ACC112 (cell line): ENCODE results near the gene CELA2A.

ENCODE experiments used
- H2AFZ ChIP-seq: fragments of 200-600 bp; sonication (generic); one replicate; pipeline ENCODE4 v1.6.0; 2017; ENCODE audit warnings: antibody characterized with exemption, low read length; ENCODE audit not compliant: unreplicated experiment
- H3K27ac ChIP-seq: fragments of 200-600 bp; sonication (generic); 2 replicates; pipeline ENCODE4 v1.5.1; 2014; ENCODE audit warnings: low read depth, mild to moderate bottlenecking, antibody characterized with exemption, low read length, moderate library complexity
- H3K27me3 ChIP-seq: fragments of 200-600 bp; sonication (generic); 2 replicates; pipeline ENCODE4 v1.6.1; 2014; ENCODE audit warnings: mild to moderate bottlenecking, antibody characterized with exemption, low read length, moderate library complexity, mixed read lengths; ENCODE audit not compliant: insufficient read depth
- H3K36me3 ChIP-seq: fragments of 200-600 bp; sonication (generic); 2 replicates; pipeline ENCODE4 v1.6.1; 2016; ENCODE audit warnings: mild to moderate bottlenecking, antibody characterized with exemption, low read length, moderate library complexity, mixed read lengths; ENCODE audit not compliant: insufficient read depth
- H3K4me1 ChIP-seq: fragments of 200-600 bp; sonication (generic); one replicate; pipeline ENCODE4 v1.6.1; 2016; ENCODE audit warnings: low read length, mixed read lengths; ENCODE audit not compliant: insufficient read depth, unreplicated experiment, control insufficient read depth
- H3K4me3 ChIP-seq: fragments of 200-600 bp; sonication (generic); 2 replicates; pipeline ENCODE4 v1.5.1; 2014; ENCODE audit warnings: mild to moderate bottlenecking, low read depth, low read length
- H3K79me2 ChIP-seq: fragments of 200-600 bp; sonication (generic); one replicate; pipeline ENCODE4 v1.6.0; 2016; ENCODE audit warnings: low read length; ENCODE audit not compliant: control insufficient read depth, unreplicated experiment, insufficient read depth

Gene CELA2A

GRCh38 chr1:15500184-15501178 lies 43.9 kb downstream of the CELA2A start:
- no peaks in the 10 kb centered on the region for H3K27me3 ChIP-seq
- no peaks in the 10 kb centered on the region for H3K36me3 ChIP-seq
- no peaks in the 10 kb centered on the region for H3K4me1 ChIP-seq
- no peak overlapping the region for H3K27ac ChIP-seq
- H3K79me2 ChIP-seq = no peaks in the 10 kb centered on the region
- no peak overlapping the region for H3K4me3 ChIP-seq
- no peak overlapping the region for H2AFZ ChIP-seq

- Histone ChIP-seq H2AFZ (no peak overlapping the region), H3K27ac (no peak overlapping the region), H3K27me3 (no peaks in the 10 kb centered on the region), H3K4me1 (no peaks in the 10 kb centered on the region), H3K79me2 (no peaks in the 10 kb centered on the region), H3K36me3 (no peaks in the 10 kb centered on the region), H3K4me3 (no peak overlapping the region)
Measured at GRCh38 chr1:15501208-15502032, 44.9 kb downstream of the CELA2A start.

GRCh38 chr1:15504436-15504835 lies 47.9 kb downstream of the CELA2A start:
- no peaks in the 10 kb centered on the region for H3K79me2 ChIP-seq
- H3K27me3 ChIP-seq = no peaks in the 10 kb centered on the region
- no peak overlapping the region for H3K27ac ChIP-seq
- H3K4me1 ChIP-seq = no peaks in the 10 kb centered on the region
- no peak overlapping the region for H2AFZ ChIP-seq
- H3K4me3 ChIP-seq = no peak overlapping the region
- H3K36me3 ChIP-seq = no peaks in the 10 kb centered on the region

GRCh38 chr1:15506831-15507230 lies 50.3 kb downstream of the CELA2A start:
- Histone ChIP-seq H3K4me3 (no peak overlapping the region), H3K27me3 (no peaks in the 10 kb centered on the region), H3K36me3 (no peaks in the 10 kb centered on the region), H2AFZ (no peak overlapping the region), H3K4me1 (peaks cover 6% of the 10 kb centered on the region), H3K27ac (no peak overlapping the region), H3K79me2 (no peaks in the 10 kb centered on the region)

GRCh38 chr1:15507278-15507677 lies 50.7 kb downstream of the CELA2A start:
- no peak overlapping the region for H2AFZ ChIP-seq
- no peaks in the 10 kb centered on the region for H3K36me3 ChIP-seq
- no peak overlapping the region for H3K27ac ChIP-seq
- H3K79me2 ChIP-seq = no peaks in the 10 kb centered on the region
- peaks cover 6% of the 10 kb centered on the region for H3K4me1 ChIP-seq
- H3K4me3 ChIP-seq = no peak overlapping the region
- no peaks in the 10 kb centered on the region for H3K27me3 ChIP-seq

- Histone ChIP-seq H3K79me2 (no peaks in the 10 kb centered on the region), H3K36me3 (no peaks in the 10 kb centered on the region), H3K4me3 (no peak overlapping the region), H3K27me3 (no peaks in the 10 kb centered on the region), H3K27ac (no peak overlapping the region), H2AFZ (no peak overlapping the region), H3K4me1 (peaks cover 6% of the 10 kb centered on the region)
Measured at GRCh38 chr1:15508700-15509487, 52.4 kb downstream of the CELA2A start.

- H3K79me2 ChIP-seq = no peaks in the 10 kb centered on the region
Measured at GRCh38 chr1:15509586-15509985, 53.1 kb downstream of the CELA2A start.

GRCh38 chr1:15510611-15511405 lies 54.3 kb downstream of the CELA2A start:
- peaks cover 12% of the 10 kb centered on the region for H3K4me1 ChIP-seq

More at GRCh38 chr1:15509586-15509985, 53.1 kb downstream of the CELA2A start:
- Histone ChIP-seq H3K4me1 (peaks cover 6% of the 10 kb centered on the region), H2AFZ (no peak overlapping the region), H3K27me3 (no peaks in the 10 kb centered on the region), H3K27ac (no peak overlapping the region), H3K4me3 (no peak overlapping the region), H3K36me3 (no peaks in the 10 kb centered on the region)

GRCh38 chr1:15513192-15513591 lies 56.7 kb downstream of the CELA2A start:
- Histone ChIP-seq H3K4me1 (peaks cover 12% of the 10 kb centered on the region), H2AFZ (no peak overlapping the region), H3K79me2 (no peaks in the 10 kb centered on the region), H3K27me3 (no peaks in the 10 kb centered on the region), H3K4me3 (no peak overlapping the region), H3K27ac (no peak overlapping the region), H3K36me3 (no peaks in the 10 kb centered on the region)

More at GRCh38 chr1:15510611-15511405, 54.3 kb downstream of the CELA2A start:
- Histone ChIP-seq H2AFZ (no peak overlapping the region), H3K27ac (no peak overlapping the region), H3K79me2 (no peaks in the 10 kb centered on the region), H3K36me3 (no peaks in the 10 kb centered on the region), H3K4me3 (no peak overlapping the region), H3K27me3 (no peaks in the 10 kb centered on the region)
